GM21723 (cell line): ENCODE results near the gene VPS26A.
A peak's percentile ranks its signal among the peaks of the same experiment; 100 is the strongest.
"Not testable (repeated sequence)": the region's sequence is repeated elsewhere in the genome, so short reads cannot be mapped to it uniquely, and the experiment has no call there.

Experiments used
- ATAC-seq: cut with Tn5 transposase; IDR thresholded peaks from one replicate; pipeline ENCODE4 v1.9.1; 2021; ENCODE audit warnings: mild to moderate bottlenecking, moderate library complexity; ENCODE audit not compliant: unreplicated experiment

VPS26A gene

DNA sequence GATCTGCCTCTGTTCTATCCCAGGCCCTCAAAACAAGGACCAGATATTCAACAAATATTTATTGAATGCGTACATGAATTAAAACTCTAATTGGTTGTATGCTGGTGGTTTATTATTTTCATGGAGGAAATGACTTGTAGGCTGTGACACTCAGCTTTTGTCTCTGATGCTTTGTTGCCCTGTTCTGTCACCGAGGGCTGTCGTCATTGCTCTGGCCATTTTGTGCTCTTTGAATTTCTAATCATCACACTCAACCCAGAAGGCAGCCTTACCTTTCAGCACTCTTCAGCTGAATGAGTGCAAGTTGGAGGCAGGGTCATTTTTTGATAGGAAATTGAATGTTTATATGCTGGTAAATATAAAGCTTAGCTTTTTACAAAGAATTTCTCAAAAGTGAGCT is 21.5 kb upstream of the VPS26A start:
- no peak for ATAC-seq

DNA sequence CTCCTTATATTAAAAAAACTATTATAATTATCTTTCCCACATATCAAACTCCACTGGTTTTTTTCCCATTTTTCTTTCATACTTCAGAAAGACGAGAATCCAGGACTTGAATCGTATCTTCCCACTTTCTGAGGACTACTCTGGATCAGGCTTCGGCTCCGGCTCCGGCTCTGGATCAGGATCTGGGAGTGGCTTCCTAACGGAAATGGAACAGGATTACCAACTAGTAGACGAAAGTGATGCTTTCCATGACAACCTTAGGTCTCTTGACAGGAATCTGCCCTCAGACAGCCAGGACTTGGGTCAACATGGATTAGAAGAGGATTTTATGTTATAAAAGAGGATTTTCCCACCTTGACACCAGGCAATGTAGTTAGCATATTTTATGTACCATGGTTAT is 20.2 kb upstream of the VPS26A start:
- ATAC-seq, result no peak

DNA sequence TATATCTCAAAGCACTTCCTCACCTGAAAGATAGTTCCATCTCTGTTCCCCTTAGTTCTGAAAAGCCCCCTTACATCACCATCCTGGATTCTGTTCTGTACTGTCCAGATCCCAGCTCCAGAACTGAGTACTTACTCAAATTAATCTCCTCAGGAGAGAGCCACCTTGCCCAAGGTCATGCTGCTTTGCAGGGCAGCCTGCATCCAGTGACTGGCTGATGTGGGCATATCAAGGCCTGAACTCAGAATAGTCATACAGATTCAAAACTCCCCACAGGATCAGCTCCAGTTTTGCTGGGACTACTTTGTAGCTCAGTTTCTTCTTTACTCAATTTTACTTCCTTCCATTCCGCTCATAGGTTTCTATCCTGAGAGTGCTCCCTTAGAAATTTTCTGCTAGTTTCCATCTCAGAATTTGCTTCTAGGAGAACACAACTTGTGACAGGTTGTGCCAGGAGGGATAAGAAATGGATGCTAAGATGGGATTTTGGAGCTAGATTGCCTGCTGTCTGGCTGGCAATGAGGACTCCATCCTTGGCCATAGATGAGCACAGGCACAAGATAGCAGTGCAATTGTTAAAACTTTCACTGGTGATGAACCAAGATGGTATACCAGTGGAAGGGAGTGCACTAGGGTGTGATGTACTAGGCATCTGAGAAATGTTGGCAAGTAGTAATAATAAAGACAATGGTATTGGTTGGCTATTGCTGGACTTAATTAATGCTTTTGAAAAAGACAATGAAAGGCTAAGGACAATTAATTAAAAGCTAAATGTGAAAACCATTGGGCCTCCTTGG is 18.8 kb upstream of the VPS26A start:
- no peak for ATAC-seq

DNA sequence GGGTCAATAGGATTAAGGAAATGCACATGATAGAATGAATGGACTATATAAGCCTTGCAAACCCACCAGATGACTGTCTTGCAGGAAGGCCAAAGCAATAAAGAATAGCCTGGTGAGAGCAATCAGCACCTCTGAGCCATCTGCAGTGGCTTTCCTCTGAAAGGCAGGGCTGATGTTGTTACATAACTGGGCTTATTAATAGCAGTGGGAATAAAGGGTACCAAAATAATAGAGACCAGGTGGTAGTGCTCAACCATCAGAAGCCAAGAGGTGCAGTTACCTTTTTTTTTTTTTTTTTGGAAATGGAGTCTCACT is 16.8 kb upstream of the VPS26A start:
- ATAC-seq, result no peak

DNA sequence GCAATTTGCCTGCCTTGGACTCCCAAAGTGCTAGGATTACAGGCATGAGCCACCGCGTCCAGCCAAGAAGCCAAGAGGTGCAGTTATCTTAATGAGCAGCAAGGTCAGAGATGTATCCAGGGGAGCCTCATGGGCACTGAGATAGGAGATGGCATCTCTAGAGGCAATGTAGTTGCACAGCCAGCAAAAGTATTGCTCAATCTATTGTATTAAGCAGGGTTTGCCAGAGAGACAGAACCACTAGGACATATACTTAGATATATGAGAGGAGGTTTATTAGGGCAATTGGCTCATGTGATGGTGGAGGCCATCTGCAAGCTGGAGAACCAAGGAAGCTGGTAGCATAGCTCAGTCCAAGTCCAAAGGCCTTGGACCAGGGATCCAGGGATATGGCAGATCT is 16.3 kb upstream of the VPS26A start:
- no peak for ATAC-seq

DNA sequence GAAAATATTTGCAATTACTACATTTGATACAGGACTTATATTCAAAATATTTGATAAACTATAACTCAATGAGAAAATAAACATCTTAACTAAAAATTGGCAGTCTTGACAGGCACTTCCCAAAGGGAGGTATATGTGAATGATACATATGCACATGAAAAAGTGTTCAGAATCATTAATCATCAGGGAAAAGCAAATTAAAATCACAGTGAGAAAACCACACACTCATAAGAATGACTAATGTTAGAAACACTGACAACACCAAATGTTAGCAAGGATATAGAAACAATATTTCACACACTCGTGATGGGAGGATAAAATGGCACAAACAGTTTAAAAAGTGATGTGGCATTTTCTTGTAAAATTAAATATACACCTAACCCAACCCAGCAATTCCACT is 4.1 kb upstream of the VPS26A start:
- ATAC-seq, result no peak

DNA sequence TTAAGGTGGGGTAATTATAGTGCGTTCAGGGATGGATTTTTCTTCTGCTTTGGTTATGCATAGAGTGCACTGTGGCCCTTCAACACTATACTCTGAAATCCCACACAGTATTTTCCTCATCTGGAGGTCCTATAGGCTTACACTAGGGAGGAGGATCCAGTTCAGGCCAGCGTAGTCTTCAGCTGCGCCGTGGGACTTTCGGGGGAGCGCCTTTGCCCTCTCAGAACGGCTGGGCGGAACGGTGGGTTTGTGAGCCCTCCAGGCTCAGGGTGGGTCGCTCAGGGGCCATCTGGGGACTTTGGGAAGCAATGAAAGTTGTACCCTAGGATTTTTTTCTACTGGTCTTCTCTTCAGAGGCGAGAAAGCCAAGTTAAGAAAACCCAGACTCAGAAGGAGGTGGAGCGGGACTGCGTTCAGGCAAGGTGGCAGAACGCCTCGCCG is 652 bp upstream of the VPS26A start:
- peak; percentile 34 for ATAC-seq

DNA sequence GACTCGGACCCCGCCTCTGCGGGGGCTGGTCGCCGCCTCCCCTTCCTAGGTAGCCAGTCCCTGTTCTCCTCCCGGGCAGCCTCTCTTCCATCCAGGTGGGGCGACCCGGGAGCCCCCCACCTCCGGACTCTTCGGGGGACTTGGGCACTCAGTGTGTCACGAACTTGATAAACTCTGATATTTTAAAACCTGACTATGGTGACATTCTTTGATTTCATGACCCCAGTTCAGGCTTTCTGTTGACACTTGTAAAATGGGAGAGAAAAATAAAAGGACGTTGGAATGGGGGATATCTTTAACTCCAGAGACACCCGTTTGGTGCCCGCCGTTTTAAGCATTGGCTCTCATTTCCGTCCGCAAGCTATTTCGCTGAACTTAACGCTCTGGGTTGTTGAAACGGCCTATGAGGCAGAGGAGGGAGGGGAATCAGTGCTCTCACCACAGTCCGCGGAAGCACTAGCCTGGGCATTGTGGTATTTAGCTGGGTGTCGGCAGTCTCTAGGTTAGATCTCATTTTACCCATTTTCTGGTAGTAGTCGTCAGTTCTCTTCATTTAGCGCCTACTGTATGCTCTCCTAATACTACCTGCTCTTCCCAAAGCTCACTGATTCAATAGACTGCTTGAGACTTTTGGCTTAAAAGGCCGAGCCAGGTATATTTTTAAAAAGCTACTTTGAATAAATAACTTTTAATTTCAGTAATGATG is 738 bp downstream of the VPS26A start:
- peak; percentile 35 for ATAC-seq

DNA sequence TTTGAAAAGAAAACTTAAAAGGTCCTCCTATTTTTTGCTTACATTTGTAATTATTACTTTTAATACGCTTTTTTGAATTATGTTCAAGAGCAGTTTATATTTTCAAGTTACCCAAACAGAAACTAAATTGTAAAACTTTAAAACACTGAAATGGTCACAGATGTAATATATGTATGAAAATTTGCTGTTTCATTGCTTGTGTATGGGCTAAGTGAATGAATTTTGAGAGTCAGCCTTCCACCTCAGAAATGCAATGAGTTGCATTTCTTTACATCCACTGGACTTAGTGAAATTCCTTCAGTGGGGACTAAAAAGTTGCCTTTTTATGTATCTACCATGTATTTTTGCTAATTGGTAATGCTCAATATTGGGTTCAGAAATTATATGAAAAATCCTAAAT is 1.6 kb downstream of the VPS26A start:
- no peak for ATAC-seq

DNA sequence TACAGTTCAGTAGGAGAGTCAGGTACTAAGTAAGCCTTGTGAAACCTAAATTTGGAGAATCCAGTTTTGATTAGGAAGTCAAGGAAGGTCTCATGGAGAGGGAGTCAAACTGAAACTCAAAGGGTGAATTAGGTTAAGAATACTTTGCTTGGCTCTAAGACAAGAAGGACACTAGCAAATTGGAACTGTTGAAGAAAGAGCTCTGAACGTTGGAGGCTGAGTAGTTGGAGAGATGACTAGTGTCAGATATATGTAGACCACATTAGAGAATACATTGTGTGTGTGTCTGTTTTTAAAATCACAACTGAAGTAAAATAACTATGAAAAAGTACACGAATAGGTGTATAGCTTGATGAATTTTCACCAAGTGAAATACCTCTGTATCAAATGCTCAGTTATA is 6.3 kb downstream of the VPS26A start:
- ATAC-seq, result no peak

DNA sequence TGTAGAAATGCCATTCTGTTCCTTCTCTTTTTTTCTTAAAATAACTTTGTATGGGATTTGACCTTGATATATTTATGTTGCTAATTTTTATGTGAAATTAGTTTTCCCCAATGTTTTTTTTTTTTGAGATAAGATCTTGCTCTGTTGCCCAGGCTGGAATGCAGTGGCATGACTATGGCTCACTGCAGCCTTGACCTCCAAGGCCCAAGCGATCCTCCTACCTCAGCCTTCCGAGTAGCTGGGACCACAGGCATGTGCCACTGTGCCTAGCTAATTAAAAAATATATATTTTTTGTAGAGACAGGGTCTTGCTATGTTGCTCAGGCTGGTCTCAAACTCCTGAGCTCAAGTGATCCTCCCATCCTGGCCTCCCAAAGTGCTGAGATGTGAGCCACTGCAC is 16.0 kb downstream of the VPS26A start:
- ATAC-seq, result no peak

DNA sequence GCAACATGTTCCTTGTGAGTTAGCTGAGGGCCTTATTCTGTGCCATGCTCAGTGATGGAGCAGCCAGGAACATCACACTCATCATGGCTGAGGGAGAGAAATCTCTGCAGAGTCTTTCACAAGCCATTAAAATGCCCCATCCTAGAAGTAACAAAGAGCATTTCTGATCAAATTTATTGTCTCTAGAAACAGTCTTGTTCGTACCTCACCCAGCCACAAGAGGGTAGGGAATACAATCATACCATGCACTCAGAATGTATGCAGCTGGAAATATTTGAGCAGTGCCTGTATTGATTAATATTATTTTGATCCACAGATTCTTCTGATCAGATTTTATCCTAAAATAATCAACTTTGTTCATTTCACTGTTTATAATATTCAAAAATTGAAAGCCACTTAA is 17.3 kb downstream of the VPS26A start:
- ATAC-seq, result no peak

DNA sequence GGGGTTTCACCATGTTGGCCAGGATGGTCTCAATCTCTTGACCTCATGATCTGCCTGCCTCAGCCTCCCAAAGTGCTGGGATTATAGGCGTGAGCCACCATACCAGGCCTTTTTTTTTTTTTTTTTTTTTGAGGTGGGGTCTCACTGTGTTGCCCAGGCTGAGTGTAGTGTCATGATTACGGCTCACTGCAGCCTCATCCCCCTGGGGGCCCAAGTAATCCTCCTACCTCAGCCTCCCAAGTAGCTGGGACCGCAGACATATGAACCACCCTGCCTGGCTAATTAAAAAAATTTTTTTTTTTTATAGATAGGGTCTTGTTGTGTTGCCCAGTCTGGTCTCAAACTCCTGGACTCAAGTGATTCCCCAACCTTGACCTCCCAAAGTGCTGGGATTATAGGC is 18.1 kb downstream of the VPS26A start:
- ATAC-seq, result not testable (repeated sequence)

DNA sequence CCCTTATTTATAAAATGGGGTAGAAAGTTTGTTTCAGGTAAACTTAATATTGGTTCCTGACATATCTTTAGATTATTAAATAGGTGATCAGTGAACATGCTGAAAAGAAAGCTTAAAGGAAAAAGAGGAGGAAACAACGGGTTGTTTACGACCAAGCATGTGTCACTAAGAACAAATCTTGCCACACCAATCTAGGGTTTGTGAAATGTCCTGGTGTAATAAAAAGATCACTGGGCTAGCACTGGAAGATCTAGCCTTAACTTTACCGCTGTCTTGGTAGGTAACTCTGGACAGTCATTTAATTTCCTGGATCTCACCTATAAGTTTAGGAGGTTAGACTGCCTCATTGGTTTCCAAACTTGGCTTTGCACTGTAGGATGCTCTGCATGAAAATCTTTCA is 19.0 kb downstream of the VPS26A start:
- ATAC-seq, result no peak

DNA sequence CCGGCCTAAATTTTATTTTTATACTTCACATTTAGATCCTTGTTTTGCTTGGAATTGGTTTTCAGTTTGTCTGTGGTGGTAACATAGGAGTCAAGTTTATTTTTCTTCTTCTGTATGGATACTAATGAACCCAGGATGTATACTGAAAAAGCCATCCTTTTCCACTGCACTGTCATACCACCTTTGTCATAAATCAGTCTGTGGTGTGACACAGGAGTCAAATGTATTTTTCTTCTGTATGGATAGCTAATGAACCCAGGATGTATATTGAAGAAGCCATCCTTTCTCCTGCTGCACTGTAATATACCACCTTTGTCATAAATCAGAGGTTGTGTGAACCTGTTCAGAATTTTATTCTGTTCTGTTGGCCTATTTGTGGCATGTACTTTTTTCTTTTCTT is 21.4 kb downstream of the VPS26A start:
- no peak for ATAC-seq

DNA sequence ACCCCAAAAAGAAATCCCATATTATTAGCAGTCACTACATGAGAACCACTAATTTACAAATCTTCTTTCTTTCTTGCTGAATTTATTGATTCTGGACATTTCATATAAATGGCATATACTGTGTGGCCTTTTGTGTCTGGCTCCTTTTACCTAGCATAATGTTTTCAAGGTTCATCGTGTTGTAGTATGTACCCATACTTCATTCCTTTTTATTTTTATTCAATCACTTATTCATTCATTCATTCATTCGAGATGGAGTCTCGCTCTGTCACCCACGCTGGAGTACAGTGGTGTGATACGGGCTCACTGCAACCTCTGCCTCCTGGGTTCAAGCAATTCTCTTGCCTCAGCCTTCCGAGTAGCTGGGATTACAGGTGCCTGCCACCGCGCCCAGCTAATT is 21.9 kb downstream of the VPS26A start:
- ATAC-seq, result no peak

DNA sequence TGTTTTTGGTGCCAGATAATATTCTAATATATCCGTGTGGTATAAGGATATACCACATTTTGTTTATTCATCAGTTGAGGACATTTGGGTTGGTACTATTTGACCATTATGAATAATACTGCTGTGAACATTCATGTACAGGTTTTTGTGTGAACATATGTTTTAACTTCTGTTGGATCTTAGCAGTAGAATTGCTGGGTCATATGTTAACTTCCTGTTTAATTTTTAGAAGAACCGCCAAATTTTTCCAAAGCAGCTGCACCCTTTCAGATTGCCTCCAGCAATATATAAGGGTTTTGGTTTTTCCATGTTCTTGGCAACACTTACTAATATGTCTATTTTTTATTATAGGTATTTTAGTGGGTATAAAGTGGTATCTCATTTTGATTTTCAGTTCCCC is 22.8 kb downstream of the VPS26A start:
- ATAC-seq, result no peak

DNA sequence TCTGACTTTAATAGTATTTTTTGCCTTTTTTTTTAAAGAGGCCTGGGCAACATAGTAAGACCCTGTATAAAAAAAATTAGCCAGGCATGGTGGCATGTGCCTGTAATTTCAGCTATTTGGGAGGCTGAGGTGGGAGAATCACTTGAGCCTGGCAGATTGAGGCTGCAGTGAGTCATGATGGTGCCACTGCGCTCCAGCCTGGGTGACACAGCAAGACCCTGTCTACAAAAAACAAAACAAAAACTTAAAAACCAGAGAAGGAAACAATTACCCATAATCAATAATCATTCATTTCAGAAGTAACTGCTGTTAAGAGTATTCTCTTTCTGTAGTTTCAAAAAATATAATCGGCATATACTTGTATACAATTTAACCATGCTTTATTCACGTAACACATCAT is 28.0 kb downstream of the VPS26A start:
- ATAC-seq, result no peak

DNA sequence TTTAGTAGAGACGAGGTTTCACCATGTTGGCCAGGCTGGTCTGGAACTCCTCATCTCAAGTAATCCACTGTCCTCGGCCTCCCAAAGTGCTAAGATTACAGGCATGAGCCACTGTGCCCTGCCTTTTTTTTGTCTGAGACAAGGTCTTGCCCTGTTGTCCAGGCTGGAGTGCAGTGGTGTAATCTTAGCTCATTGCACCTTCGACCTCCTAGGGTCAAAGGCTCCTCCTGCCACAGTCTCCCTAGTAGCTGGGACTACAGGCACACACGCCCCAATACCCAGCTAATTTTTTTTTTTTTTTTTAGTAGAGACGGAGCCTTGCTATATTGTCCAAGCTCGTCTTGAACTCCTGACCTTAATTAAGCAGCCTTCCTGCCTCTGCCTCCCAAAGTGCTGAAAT is 29.2 kb downstream of the VPS26A start:
- no peak for ATAC-seq

DNA sequence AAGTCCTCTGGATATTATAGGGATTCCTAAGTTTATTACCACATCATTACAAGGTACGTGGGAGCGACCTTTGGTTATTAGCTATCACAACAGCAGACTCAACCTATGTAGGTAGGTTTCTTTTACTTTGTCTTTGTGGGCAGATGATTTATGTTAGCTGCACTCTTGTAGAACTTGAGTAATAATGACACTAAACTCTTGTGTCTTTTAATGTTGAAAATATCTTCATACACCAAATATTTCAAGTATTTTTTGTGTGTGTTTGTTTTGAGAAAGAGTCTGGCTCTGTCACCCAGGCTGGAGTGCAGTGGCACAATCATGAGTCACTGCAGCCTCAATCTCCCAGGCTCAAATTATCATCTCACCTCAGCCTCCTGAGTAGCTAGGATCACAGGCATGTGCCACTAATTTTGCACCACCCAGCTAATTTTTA is 36.8 kb downstream of the VPS26A start:
- ATAC-seq, result no peak

DNA sequence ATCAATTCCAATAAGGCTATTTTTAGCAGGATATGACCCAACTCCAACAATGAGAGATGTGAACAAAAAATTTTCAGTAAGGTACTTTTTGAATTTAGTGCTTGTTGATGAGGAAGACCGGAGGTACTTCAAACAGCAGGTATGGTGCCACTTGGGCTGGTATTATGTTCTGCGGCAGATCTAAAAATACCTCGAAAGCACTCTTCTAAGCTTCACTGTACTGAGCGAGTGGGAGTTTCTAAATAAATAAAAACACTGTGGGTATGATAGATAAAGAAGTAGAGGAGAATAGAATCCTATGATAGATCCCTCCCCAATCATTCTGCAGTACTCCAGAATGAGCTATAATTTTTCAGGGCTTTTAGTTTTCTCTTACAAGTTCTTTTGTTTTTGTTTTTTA is 44.5 kb downstream of the VPS26A start:
- ATAC-seq, result no peak

DNA sequence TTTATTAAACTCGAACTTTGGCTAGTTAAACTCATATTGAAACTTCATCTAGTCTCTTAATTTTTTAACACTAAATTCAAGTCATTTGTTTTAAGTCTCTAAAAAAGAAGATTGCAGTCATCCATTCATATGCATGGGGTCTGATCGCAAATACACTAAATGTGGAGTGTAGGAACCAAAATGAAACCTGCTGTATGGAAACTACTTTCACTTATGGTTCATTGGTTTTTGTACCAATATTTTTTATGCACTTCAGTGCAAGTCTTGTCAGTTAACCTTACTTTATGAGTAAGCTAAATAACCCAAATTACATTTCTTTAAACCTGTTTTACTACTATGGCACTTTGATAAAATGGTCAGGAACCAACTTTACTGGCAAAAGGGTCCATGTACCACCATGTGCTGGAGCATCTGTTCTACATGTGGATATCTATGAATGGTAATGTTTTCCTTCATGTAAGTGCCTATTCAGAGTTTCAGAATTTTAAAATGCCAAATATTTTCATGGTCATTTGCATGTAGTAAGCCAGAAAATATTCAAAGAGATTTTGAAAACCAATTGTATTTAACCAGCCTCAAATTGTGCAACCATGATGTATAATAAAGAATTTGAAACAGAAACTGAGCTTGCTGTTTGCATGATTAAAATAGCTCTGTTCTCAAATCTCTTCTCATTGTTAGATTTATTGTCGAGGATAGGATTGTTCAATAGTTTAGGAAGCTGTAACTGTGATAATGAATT is 48.4 kb downstream of the VPS26A start:
- ATAC-seq, result no peak
